ENCODE results near the gene MIP.
"Not testable (repeated sequence)": the region's sequence is repeated elsewhere in the genome, so short reads cannot be mapped to it uniquely, and the experiment has no call there.

MIP gene

DNA sequence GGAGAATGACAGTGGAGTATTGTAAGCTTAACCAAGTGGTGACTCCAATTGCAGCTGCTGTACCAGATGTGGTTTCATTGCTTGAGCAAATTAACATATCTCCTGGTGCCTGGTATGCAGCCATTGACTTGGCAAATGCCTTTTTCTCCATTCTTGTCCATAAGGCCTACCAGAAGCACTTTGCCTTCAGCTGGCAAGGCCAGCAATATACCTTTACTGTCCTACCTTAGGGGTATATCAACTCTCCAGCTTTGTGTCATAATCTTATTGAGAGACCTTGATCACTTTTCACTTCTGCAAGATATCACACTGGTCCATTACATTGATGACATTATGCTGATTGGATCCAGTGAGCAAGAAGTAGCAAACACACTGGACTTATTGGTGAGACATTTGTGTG is 52.8 kb downstream of the MIP start:
- not testable (repeated sequence) for DNase-seq

GRCh38 chr12:56401125-56401524 is 53.3 kb downstream of the MIP start:
- DNase-seq, result not testable (repeated sequence)
